Uterus (tissue), 4 donors: ENCODE data around the gene PPP6R2. TPM values are rescaled to one million over a fixed set of nuclear protein-coding genes. Genes with fewer than 3 reads are reported as not detected.
"Not testable (repeated sequence)": the region's sequence is repeated elsewhere in the genome, so short reads cannot be mapped to it uniquely, and the experiment has no call there.

ENCODE experiments used
- DNase-seq, 2 donors: peaks; one replicate each; pipeline ENCODE4 v3.0.0-alpha.2; 2019 to 2020
- H3K27ac ChIP-seq, 2 donors: fragments of 200-600 bp; sonication (generic); 1 replicate in 1 of 2; 2 replicates in 1 of 2; pipeline ENCODE4 v1.5.1; 2016 to 2018
- H3K27me3 ChIP-seq, 2 donors: fragments of 200-600 bp; sonication (generic); one replicate each; pipeline ENCODE4 v1.5.1; 2018 to 2019; ENCODE audit warnings: control low read depth in 1 of 2
- H3K36me3 ChIP-seq, 2 donors: fragments of 200-600 bp; sonication (generic); one replicate each; pipeline ENCODE4 v1.5.1; 2019; ENCODE audit warnings: control low read depth in 1 of 2
- H3K4me1 ChIP-seq, 2 donors: fragments of 200-600 bp; sonication (generic); one replicate each; pipeline ENCODE4 v1.5.1; 2018 to 2019; ENCODE audit warnings: control low read depth in 1 of 2
- H3K4me3 ChIP-seq, 2 donors: fragments of 200-600 bp; sonication (generic); 1 replicate in 1 of 2; 2 replicates in 1 of 2; pipeline ENCODE4 v1.5.1; 2018 to 2019; ENCODE audit warnings: mild to moderate bottlenecking in 1 of 2
- H3K9me3 ChIP-seq, 2 donors: fragments of 200-600 bp; sonication (generic); one replicate each; pipeline ENCODE4 v1.5.1; 2019; ENCODE audit warnings: control low read depth in 1 of 2
- CTCF ChIP-seq, 4 experiments: fragments of 200-600 bp in 2 of 4; fragments of 450-650 bp in 2 of 4; sonication (generic) in 2 of 4; IDR thresholded peaks; one replicate each; pipeline ENCODE4 v1.5.1; 2016 to 2019; ENCODE audit warnings: antibody characterized with exemption in 4 of 4, mild to moderate bottlenecking in 2 of 4, moderate library complexity in 1 of 4
- POLR2A ChIP-seq, 2 donors: fragments of 450-650 bp; IDR thresholded peaks; one replicate each; pipeline ENCODE4 v1.6.1; 2016; ENCODE audit warnings: antibody characterized with exemption in 2 of 2, mild to moderate bottlenecking in 1 of 2, moderate library complexity in 1 of 2
- intact Hi-C: fragments of 100-400 bp; cut with DNase I; formaldehyde crosslinking; loops from one replicate; pipeline ENCODE4 v1.15.1; 2023; ENCODE audit warnings: low total_unique reads
- total RNA-seq, 4 donors: library from RNA; depleted of rRNA in 3 of 4; stranded (reverse); fragments of >200 nt in 3 of 4; gene quantifications; one replicate each; pipeline versions ENCODE4 v1.1.0 to v1.2.4, GENCODE V29; 2014 to 2023
- donor health status: DM: yes; HTN: yes; CAD: no.

Gene PPP6R2
- total RNA-seq, 4 donors from 2014 or later = 42.4 to 73.1 (median 47.2) TPM

- Histone ChIP-seq H3K27me3 (no peaks in the 10 kb centered on the region), H3K9me3 (no peaks in the 10 kb centered on the region), H3K27ac (no peak overlapping the region), H3K4me3 (no peak overlapping the region), H3K36me3 (no peaks in the 10 kb centered on the region), H3K4me1 (peaks cover 0 to 10% of the 10 kb centered on the region in 2 donors)
- no peak for TF ChIP-seq POLR2A (IDR thresholded peaks at IDR 0.05)
- TF ChIP-seq CTCF (IDR thresholded peaks at IDR 0.05) = no peak
- intact Hi-C loops = no loop called here
- no peak for DNase-seq
These were observed 20.2 kb downstream of the PPP6R2 start for GRCh38 chr22:50363166-50363802.

- H3K4me1 ChIP-seq, H3K36me3 ChIP-seq, H3K27me3 ChIP-seq, H3K9me3 ChIP-seq, DNase-seq, H3K4me3 ChIP-seq, intact Hi-C loops, H3K27ac ChIP-seq: not testable (repeated sequence)
These were observed 20.7 kb downstream of the PPP6R2 start for GRCh38 chr22:50363803-50364194.

- no peaks in the 10 kb centered on the region for H3K27me3 ChIP-seq
- H3K36me3 ChIP-seq = no peaks in the 10 kb centered on the region
- H3K27ac ChIP-seq = no peak overlapping the region
- no peaks in the 10 kb centered on the region for H3K9me3 ChIP-seq
- H3K4me3 ChIP-seq = no peak overlapping the region
- TF ChIP-seq CTCF (IDR thresholded peaks at IDR 0.05) (no peak), POLR2A (IDR thresholded peaks at IDR 0.05) (no peak)
- no peak for DNase-seq
- peaks cover 0 to 10% of the 10 kb centered on the region in 2 donors for H3K4me1 ChIP-seq
- intact Hi-C loops = no loop called here
These were observed 24.8 kb downstream of the PPP6R2 start for GRCh38 chr22:50367778-50368500.

GRCh38 chr22:50371101-50371648 is 28.0 kb downstream of the PPP6R2 start:
- Histone ChIP-seq H3K27me3 (no peaks in the 10 kb centered on the region), H3K9me3 (no peaks in the 10 kb centered on the region), H3K36me3 (no peaks in the 10 kb centered on the region), H3K4me3 (no peak overlapping the region), H3K4me1 (peaks cover 0 to 10% of the 10 kb centered on the region in 2 donors), H3K27ac (no peak overlapping the region)
- TF ChIP-seq POLR2A (IDR thresholded peaks at IDR 0.05) (no peak), CTCF (IDR thresholded peaks at IDR 0.05) (no peak)
- DNase-seq = no peak
- intact Hi-C loops = no loop called here

- Histone ChIP-seq H3K27ac (no peak overlapping the region), H3K27me3 (no peaks in the 10 kb centered on the region), H3K4me1 (no peaks in the 10 kb centered on the region), H3K36me3 (no peaks in the 10 kb centered on the region), H3K9me3 (no peaks in the 10 kb centered on the region), H3K4me3 (no peak overlapping the region)
- TF ChIP-seq CTCF (IDR thresholded peaks at IDR 0.05) = no peak
- no peak for TF ChIP-seq POLR2A (IDR thresholded peaks at IDR 0.05)
- no peak for DNase-seq
- intact Hi-C loops = no loop called here
These were observed 33.0 kb downstream of the PPP6R2 start for GRCh38 chr22:50376085-50376651.

GRCh38 chr22:50381021-50381555 is 38.0 kb downstream of the PPP6R2 start:
- H3K27ac ChIP-seq, H3K4me3 ChIP-seq, H3K4me1 ChIP-seq, intact Hi-C loops, DNase-seq, H3K9me3 ChIP-seq, H3K27me3 ChIP-seq, H3K36me3 ChIP-seq: not testable (repeated sequence)
